Lower lobe of right lung (tissue), 2 donors: ENCODE results near the gene KIF6. TPM values are rescaled to one million over a fixed set of nuclear protein-coding genes. Genes with fewer than 3 reads are reported as not detected.

Experiments
- ATAC-seq, 2 donors: fragments of 200-7000 bp; cut with Tn5 transposase; one replicate each; pipeline ENCODE4 v1.9.1; 2020 to 2022; ENCODE audit warnings: mild to moderate bottlenecking in 2 of 2, moderate library complexity in 2 of 2
- DNase-seq: peaks from one replicate; pipeline ENCODE4 v3.0.0-alpha.2; 2020
- H3K27ac ChIP-seq: fragments of 200-600 bp; one replicate; pipeline ENCODE4 v1.8.0; 2022
- H3K27me3 ChIP-seq: fragments of 200-600 bp; one replicate; pipeline ENCODE4 v1.8.0; 2022; ENCODE audit warnings: low read depth
- H3K36me3 ChIP-seq: fragments of 200-600 bp; one replicate; pipeline ENCODE4 v1.8.0; 2022; ENCODE audit warnings: mild to moderate bottlenecking
- H3K4me1 ChIP-seq: fragments of 200-600 bp; one replicate; pipeline ENCODE4 v1.8.0; 2022
- H3K4me3 ChIP-seq: fragments of 200-600 bp; one replicate; pipeline ENCODE4 v1.8.0; 2022; ENCODE audit warnings: mild to moderate bottlenecking
- H3K9me3 ChIP-seq: fragments of 200-600 bp; one replicate; pipeline ENCODE4 v1.8.0; 2022
- CTCF ChIP-seq: fragments of 200-600 bp; IDR thresholded peaks from one replicate; pipeline ENCODE4 v1.8.0; 2022; ENCODE audit warnings: antibody characterized with exemption, mild to moderate bottlenecking
- intact Hi-C: fragments of 100-400 bp; cut with DNase I; formaldehyde crosslinking; loops from one replicate; pipeline ENCODE4 v1.11.0; 2022
- total RNA-seq: library from RNA; stranded (reverse); fragmentation: NEBNext Ultra II Directional; extraction: Animal tissue kit (Norgen Biotek cat#: 25700); gene quantifications from one replicate; pipeline ENCODE4 v1.2.1, GENCODE V29; 2021
- donor health status: DM: no; HTN: yes; CAD: no; lungs with severe emphysema.

KIF6 gene
- total RNA-seq, 1 donor from 2014 or later, result 2.5 TPM

- no peak overlapping the region for H3K27ac ChIP-seq
- H3K36me3 ChIP-seq, result no peaks in the 10 kb centered on the region
- H3K9me3 ChIP-seq, result no peaks in the 10 kb centered on the region
- no peaks in the 10 kb centered on the region for H3K27me3 ChIP-seq
- H3K4me3 ChIP-seq, result no peak overlapping the region
- DNase-seq, result no peak
- no peak for ATAC-seq
- H3K4me1 ChIP-seq, result no peaks in the 10 kb centered on the region
- no peak for TF ChIP-seq CTCF
- intact Hi-C loops, result no loop called here
Measured at GRCh38 chr6:39765508-39766065, 40.4 kb upstream of the KIF6 start.

GRCh38 chr6:39760226-39760952, 35.2 kb upstream of the KIF6 start:
- Histone ChIP-seq H3K36me3 (no peaks in the 10 kb centered on the region), H3K27ac (no peak overlapping the region), H3K9me3 (no peaks in the 10 kb centered on the region), H3K27me3 (no peaks in the 10 kb centered on the region), H3K4me3 (no peak overlapping the region), H3K4me1 (no peaks in the 10 kb centered on the region)
- no peak for TF ChIP-seq CTCF
- ATAC-seq, result no peak
- intact Hi-C loops, result no loop called here
- DNase-seq, result no peak

GRCh38 chr6:39758905-39759605, 33.8 kb upstream of the KIF6 start:
- no peaks in the 10 kb centered on the region for H3K4me1 ChIP-seq
- DNase-seq, result no peak
- ATAC-seq, result no peak
- H3K27ac ChIP-seq, result no peak overlapping the region
- TF ChIP-seq CTCF, result no peak
- H3K4me3 ChIP-seq, result no peak overlapping the region
- H3K36me3 ChIP-seq, result no peaks in the 10 kb centered on the region
- no peaks in the 10 kb centered on the region for H3K9me3 ChIP-seq
- H3K27me3 ChIP-seq, result no peaks in the 10 kb centered on the region
- intact Hi-C loops, result no loop called here

- no peak for TF ChIP-seq CTCF
- ATAC-seq, result no peak
- Histone ChIP-seq H3K27me3 (no peaks in the 10 kb centered on the region), H3K27ac (no peak overlapping the region), H3K4me3 (no peak overlapping the region), H3K4me1 (no peaks in the 10 kb centered on the region), H3K9me3 (no peaks in the 10 kb centered on the region), H3K36me3 (no peaks in the 10 kb centered on the region)
- no peak for DNase-seq
- intact Hi-C loops, result no loop called here
Measured at GRCh38 chr6:39756582-39756981, 31.4 kb upstream of the KIF6 start.

GRCh38 chr6:39755231-39755630, 30.0 kb upstream of the KIF6 start:
- Histone ChIP-seq H3K36me3 (no peaks in the 10 kb centered on the region), H3K4me1 (no peaks in the 10 kb centered on the region), H3K4me3 (no peak overlapping the region), H3K27ac (no peak overlapping the region), H3K27me3 (no peaks in the 10 kb centered on the region), H3K9me3 (no peaks in the 10 kb centered on the region)
- ATAC-seq (no peak), DNase-seq (no peak)
- no peak for TF ChIP-seq CTCF
- intact Hi-C loops, result no loop called here
